HG02884 (cell line): Measurements from ENCODE around the gene SENP7.
"Not testable (repeated sequence)": the region's sequence is repeated elsewhere in the genome, so short reads cannot be mapped to it uniquely, and the experiment has no call there.

Experiments used
- ATAC-seq: cut with Tn5 transposase; IDR thresholded peaks from one replicate; pipeline ENCODE4 v1.9.1; 2021; ENCODE audit warnings: mild to moderate bottlenecking, moderate library complexity; ENCODE audit not compliant: unreplicated experiment

Gene SENP7

GRCh38 chr3:101454629-101455028 lies 58.4 kb downstream of the SENP7 start:
- no peak for ATAC-seq

- ATAC-seq = no peak
Observed at GRCh38 chr3:101453961-101454360, 59.1 kb downstream of the SENP7 start.

GRCh38 chr3:101438641-101439040 lies 74.4 kb downstream of the SENP7 start:
- not testable (repeated sequence) for ATAC-seq

- no peak for ATAC-seq
Observed at GRCh38 chr3:101433652-101434051, 79.4 kb downstream of the SENP7 start.

GRCh38 chr3:101423984-101424888 lies 88.8 kb downstream of the SENP7 start:
- no peak for ATAC-seq

- ATAC-seq = no peak
Observed at GRCh38 chr3:101418851-101419250, 94.2 kb downstream of the SENP7 start.

GRCh38 chr3:101414121-101414520 lies 98.9 kb downstream of the SENP7 start:
- ATAC-seq = no peak

GRCh38 chr3:101413656-101414055 lies 99.4 kb downstream of the SENP7 start:
- ATAC-seq = no peak

- ATAC-seq = no peak
Observed at GRCh38 chr3:101391413-101391950, 121.5 kb downstream of the SENP7 start.

- no peak for ATAC-seq
Observed at GRCh38 chr3:101388706-101389105, 124.3 kb downstream of the SENP7 start.

- ATAC-seq = no peak
Observed at GRCh38 chr3:101387351-101387750, 125.7 kb downstream of the SENP7 start.

- ATAC-seq = no peak
Observed at GRCh38 chr3:101384426-101384825, 128.6 kb downstream of the SENP7 start.

GRCh38 chr3:101383656-101384055 lies 129.4 kb downstream of the SENP7 start:
- no peak for ATAC-seq

GRCh38 chr3:101383156-101383575 lies 129.8 kb downstream of the SENP7 start:
- ATAC-seq = no peak

- ATAC-seq = no peak
Observed at GRCh38 chr3:101381809-101382208, 131.2 kb downstream of the SENP7 start.

- peak; percentile 96 for ATAC-seq
Observed at GRCh38 chr3:101379658-101380376, 133.2 kb downstream of the SENP7 start.

- ATAC-seq = no peak
Observed at GRCh38 chr3:101377796-101378195, 135.2 kb downstream of the SENP7 start.

GRCh38 chr3:101377209-101377608 lies 135.8 kb downstream of the SENP7 start:
- ATAC-seq = no peak

- no peak for ATAC-seq
Observed at GRCh38 chr3:101375586-101375985, 137.4 kb downstream of the SENP7 start.

- no peak for ATAC-seq
Observed at GRCh38 chr3:101362406-101362805, 150.6 kb downstream of the SENP7 start.

GRCh38 chr3:101351829-101352228 lies 161.2 kb downstream of the SENP7 start:
- no peak for ATAC-seq

- no peak for ATAC-seq
Observed at GRCh38 chr3:101340591-101340990, 172.4 kb downstream of the SENP7 start.
